SU-DHL-6 (cell line): ENCODE data around the gene EFHD1.

Source experiments
- H2AFZ ChIP-seq: fragments of 200-600 bp; sonication (generic); 2 replicates; pipeline ENCODE4 v1.6.1; 2014; ENCODE audit warnings: low read depth, mild to moderate bottlenecking, moderate library complexity, mixed read lengths, antibody characterized with exemption, low read length; ENCODE audit not compliant: severe bottlenecking
- H3F3A ChIP-seq: fragments of 200-600 bp; shearing (Covaris generic); 2 replicates; pipeline ENCODE4 v1.6.0; 2016; ENCODE audit warnings: antibody characterized with exemption, mild to moderate bottlenecking; ENCODE audit not compliant: insufficient read depth
- H3K27ac ChIP-seq: fragments of 200-600 bp; sonication (generic); 2 replicates; pipeline ENCODE4 v1.5.1; 2016; ENCODE audit warnings: low read depth, mild to moderate bottlenecking, low read length, moderate library complexity, mixed read lengths
- H3K27me3 ChIP-seq: fragments of 200-600 bp; sonication (generic), shearing (Covaris generic); 2 replicates; pipeline ENCODE4 v1.6.0; 2014; ENCODE audit warnings: mild to moderate bottlenecking, low read length
- H3K36me3 ChIP-seq: fragments of 200-600 bp; sonication (generic); 2 replicates; pipeline ENCODE4 v1.6.1; 2014; ENCODE audit warnings: mild to moderate bottlenecking, low read length, mixed read lengths
- H3K4me2 ChIP-seq: fragments of 300-600, 200-600 bp; shearing (Covaris generic), sonication (generic); 2 replicates; pipeline ENCODE4 v1.6.0; 2014; ENCODE audit warnings: low read length, low read depth, mild to moderate bottlenecking; ENCODE audit not compliant: poor library complexity, severe bottlenecking
- H3K4me3 ChIP-seq: fragments of 200-600 bp; sonication (generic); 2 replicates; pipeline ENCODE4 v1.5.1; 2014; ENCODE audit warnings: antibody characterized with exemption, low read length, mild to moderate bottlenecking, mixed read lengths; ENCODE audit not compliant: insufficient read depth, poor library complexity, severe bottlenecking
- H3K79me2 ChIP-seq: fragments of 200-600 bp; sonication (generic); 2 replicates; pipeline ENCODE4 v1.6.1; 2014; ENCODE audit warnings: mild to moderate bottlenecking, low read length, moderate library complexity; ENCODE audit not compliant: insufficient read depth
- H3K9ac ChIP-seq: fragments of 200-600 bp; sonication (generic); 2 replicates; pipeline ENCODE4 v1.7.0; 2014; ENCODE audit warnings: mild to moderate bottlenecking, low read length
- H3K9me2 ChIP-seq: fragments of 200-600 bp; sonication (generic); replicated peaks from 2 replicates; pipeline ENCODE4 v1.6.1; 2014; ENCODE audit warnings: low read length; ENCODE audit not compliant: insufficient read depth
- H3K9me3 ChIP-seq: fragments of 200-600 bp; sonication (generic); 2 replicates; pipeline ENCODE4 v1.6.1; 2014; ENCODE audit warnings: low read length, mixed read lengths; ENCODE audit not compliant: insufficient read depth
- H4K20me1 ChIP-seq: fragments of 200-600 bp; sonication (generic); 2 replicates; pipeline ENCODE4 v1.6.1; 2014; ENCODE audit warnings: low read depth, mild to moderate bottlenecking, antibody characterized with exemption, low read length, moderate library complexity, mixed read lengths
- EZH2phosphoT487 ChIP-seq: fragments of 200-600 bp; sonication (generic), shearing (Covaris generic); conservative IDR thresholded peaks from 2 replicates; pipeline ENCODE4 v1.6.1; 2018; ENCODE audit warnings: mild to moderate bottlenecking, antibody characterized with exemption, low read length, moderate library complexity, mixed read lengths
- TF ChIP-seq, protein P1 (sequence below): fragments of 200-600 bp; sonication (generic); IDR thresholded peaks from one replicate; pipeline ENCODE4 v1.5.1; 2017; ENCODE audit warnings: antibody characterized with exemption, mild to moderate bottlenecking, low read length, moderate library complexity; ENCODE audit not compliant: insufficient read depth, poor library complexity, severe bottlenecking

Gene EFHD1

DNA sequence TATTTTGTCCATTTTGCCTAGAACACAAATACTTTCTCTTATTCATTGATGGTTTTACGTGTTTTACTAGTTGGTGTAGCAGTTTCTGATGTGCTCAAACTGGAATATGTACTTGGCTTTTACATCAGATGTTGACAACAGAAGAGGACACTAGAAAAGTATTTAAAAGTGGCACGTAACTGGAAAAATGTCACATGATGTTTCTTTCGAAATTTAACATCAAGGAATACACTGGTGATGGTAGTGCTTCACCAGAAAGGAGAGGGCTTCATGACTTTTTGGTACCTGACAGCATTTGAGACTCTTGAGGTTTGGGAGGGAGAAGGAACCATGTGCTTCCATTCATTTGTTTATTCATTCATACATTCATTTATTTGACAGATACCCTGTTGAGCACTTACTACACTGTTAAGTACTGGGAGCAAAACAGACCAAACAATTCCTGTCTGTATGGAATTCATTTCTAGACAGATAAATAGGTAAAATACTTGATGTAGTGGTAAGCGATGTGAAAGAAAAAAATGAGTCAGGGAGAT is 65.2 kb downstream of the EFHD1 start:
- H3K9me3 ChIP-seq: no peaks in the 10 kb centered on the region
- no peak overlapping the region for H3K27ac ChIP-seq
- H3K27me3 ChIP-seq: no peaks in the 10 kb centered on the region
- peak overlapping the region; percentile 77 for H3K4me2 ChIP-seq
- H2AFZ ChIP-seq: no peak overlapping the region
- H3F3A ChIP-seq: peaks cover 7% of the 10 kb centered on the region
- no peaks in the 10 kb centered on the region for H3K36me3 ChIP-seq
- no peaks in the 10 kb centered on the region for H3K9me2 ChIP-seq
- H3K79me2 ChIP-seq: peaks cover 54% of the 10 kb centered on the region
- H3K4me3 ChIP-seq: peak overlapping the region; percentile 72
- peak overlapping the region; percentile 85 for H3K9ac ChIP-seq
- H4K20me1 ChIP-seq: no peaks in the 10 kb centered on the region; the same call in 1 of the 2 replicates
- TF ChIP-seq, protein P1, sequence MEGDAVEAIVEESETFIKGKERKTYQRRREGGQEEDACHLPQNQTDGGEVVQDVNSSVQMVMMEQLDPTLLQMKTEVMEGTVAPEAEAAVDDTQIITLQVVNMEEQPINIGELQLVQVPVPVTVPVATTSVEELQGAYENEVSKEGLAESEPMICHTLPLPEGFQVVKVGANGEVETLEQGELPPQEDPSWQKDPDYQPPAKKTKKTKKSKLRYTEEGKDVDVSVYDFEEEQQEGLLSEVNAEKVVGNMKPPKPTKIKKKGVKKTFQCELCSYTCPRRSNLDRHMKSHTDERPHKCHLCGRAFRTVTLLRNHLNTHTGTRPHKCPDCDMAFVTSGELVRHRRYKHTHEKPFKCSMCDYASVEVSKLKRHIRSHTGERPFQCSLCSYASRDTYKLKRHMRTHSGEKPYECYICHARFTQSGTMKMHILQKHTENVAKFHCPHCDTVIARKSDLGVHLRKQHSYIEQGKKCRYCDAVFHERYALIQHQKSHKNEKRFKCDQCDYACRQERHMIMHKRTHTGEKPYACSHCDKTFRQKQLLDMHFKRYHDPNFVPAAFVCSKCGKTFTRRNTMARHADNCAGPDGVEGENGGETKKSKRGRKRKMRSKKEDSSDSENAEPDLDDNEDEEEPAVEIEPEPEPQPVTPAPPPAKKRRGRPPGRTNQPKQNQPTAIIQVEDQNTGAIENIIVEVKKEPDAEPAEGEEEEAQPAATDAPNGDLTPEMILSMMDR: no peak
- TF ChIP-seq EZH2phosphoT487: no peak

DNA sequence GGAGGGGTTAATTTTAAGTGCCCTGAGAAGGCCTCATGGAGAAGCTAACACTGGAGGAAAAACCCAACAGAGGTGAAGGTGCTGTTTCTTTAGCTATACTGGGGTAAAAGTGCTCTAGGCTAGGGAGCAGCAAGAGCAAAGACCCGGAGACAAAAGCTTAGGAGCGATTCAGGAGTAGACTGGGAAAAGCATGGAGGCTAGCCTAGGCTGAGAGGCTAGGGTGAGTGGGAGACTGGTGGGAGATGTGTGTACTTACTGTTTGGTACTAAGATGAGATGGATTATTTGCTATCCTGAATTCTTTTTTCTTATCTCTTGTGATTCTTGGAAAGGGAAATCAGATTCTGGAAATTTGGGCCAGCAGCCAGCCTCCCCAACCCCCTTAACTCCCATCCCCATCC is 65.7 kb downstream of the EFHD1 start:
- no peaks in the 10 kb centered on the region for H3K27me3 ChIP-seq
- H4K20me1 ChIP-seq: no peaks in the 10 kb centered on the region; the same call in 1 of the 2 replicates
- H3K9me3 ChIP-seq: no peaks in the 10 kb centered on the region
- H2AFZ ChIP-seq: no peak overlapping the region
- peak overlapping the region; percentile 77 for H3K4me2 ChIP-seq
- TF ChIP-seq EZH2phosphoT487: no peak
- TF ChIP-seq, protein P1: no peak
- H3K36me3 ChIP-seq: no peaks in the 10 kb centered on the region
- H3K4me3 ChIP-seq: peak overlapping the region; percentile 72
- H3F3A ChIP-seq: peaks cover 7% of the 10 kb centered on the region
- H3K27ac ChIP-seq: no peak overlapping the region
- peak overlapping the region; percentile 85; the same call in 1 of the 2 replicates for H3K9ac ChIP-seq
- H3K9me2 ChIP-seq: no peaks in the 10 kb centered on the region
- H3K79me2 ChIP-seq: peaks cover 56% of the 10 kb centered on the region

DNA sequence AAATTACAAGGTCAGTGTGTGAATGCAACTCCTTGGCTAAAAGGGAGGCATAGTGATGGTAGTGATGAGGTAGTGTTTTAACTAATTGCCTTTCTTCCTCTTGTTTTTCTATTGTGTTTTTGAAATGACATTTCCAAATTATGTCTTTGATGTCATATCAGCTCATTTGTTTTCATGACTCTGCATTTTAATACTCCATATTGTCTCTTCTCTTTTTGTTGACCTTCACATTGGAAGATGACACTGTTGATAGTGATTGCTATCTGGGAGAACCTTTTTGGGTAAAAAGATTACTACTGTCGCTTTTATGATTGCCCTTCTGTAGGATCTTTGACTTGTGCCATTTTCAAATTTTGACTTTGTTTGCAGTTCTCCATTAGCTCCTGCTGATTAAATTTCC is 66.8 kb downstream of the EFHD1 start:
- Histone ChIP-seq H3K4me3 (no peak overlapping the region), H3K36me3 (no peaks in the 10 kb centered on the region), H3K9ac (no peak overlapping the region), H3K9me2 (no peaks in the 10 kb centered on the region), H4K20me1 (no peaks in the 10 kb centered on the region; the same call in 1 of the 2 replicates), H3K27ac (no peak overlapping the region), H3K27me3 (no peaks in the 10 kb centered on the region), H3K9me3 (no peaks in the 10 kb centered on the region), H2AFZ (no peak overlapping the region), H3F3A (peaks cover 7% of the 10 kb centered on the region), H3K79me2 (peaks cover 58% of the 10 kb centered on the region), H3K4me2 (peak overlapping the region; percentile 77)
- TF ChIP-seq EZH2phosphoT487: no peak

DNA sequence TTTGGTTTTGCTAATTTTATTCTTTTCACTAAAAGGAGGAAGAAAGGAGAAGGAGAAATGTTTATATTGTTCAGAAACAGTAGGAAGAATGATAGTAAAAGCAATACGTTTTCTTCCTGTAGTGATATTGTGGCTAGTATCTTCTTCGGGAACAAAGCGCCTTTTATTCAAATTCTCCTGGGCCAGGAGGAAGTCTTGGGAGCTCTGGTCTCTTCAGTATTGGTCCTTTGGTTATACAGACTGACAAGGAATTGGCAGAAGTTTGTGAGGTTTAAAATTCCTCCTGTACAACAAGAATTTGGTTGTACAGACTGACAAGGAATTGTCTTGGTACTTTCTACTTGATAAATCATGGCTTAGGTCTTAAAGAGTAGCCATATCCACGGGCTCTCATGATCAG is 73.7 kb downstream of the EFHD1 start:
- Histone ChIP-seq H3K79me2 (peaks cover 32% of the 10 kb centered on the region), H3K9me2 (no peaks in the 10 kb centered on the region), H3K9me3 (no peaks in the 10 kb centered on the region), H3K36me3 (0 out of 2 replicates have a peak, but pooled peaks cover 3% of the 10 kb centered on the region), H3K4me3 (no peak overlapping the region), H2AFZ (no peak overlapping the region), H3K4me2 (no peak overlapping the region), H4K20me1 (no peaks in the 10 kb centered on the region; the same call in 1 of the 2 replicates), H3K27ac (no peak overlapping the region), H3K27me3 (no peaks in the 10 kb centered on the region), H3K9ac (no peak overlapping the region), H3F3A (no peaks in the 10 kb centered on the region)
- TF ChIP-seq, protein P1: no peak
- TF ChIP-seq EZH2phosphoT487: no peak
